GM23248 (cell line): Measurements from ENCODE around the gene ZNF831.

Experiments
- EZH2 ChIP-seq: fragments of 200-600 bp; sonication (generic); IDR thresholded peaks from 2 replicates; pipeline ENCODE4 v1.6.1; 2018; ENCODE audit warnings: antibody characterized with exemption, mild to moderate bottlenecking; ENCODE audit not compliant: insufficient read depth, poor library complexity, severe bottlenecking
- EZH2phosphoT487 ChIP-seq: fragments of 200-600 bp; sonication (generic); IDR thresholded peaks from 2 replicates; pipeline ENCODE4 v1.6.1; 2018; ENCODE audit warnings: antibody characterized with exemption, moderate library complexity, mild to moderate bottlenecking, low read depth; ENCODE audit not compliant: insufficient read depth

DNA sequence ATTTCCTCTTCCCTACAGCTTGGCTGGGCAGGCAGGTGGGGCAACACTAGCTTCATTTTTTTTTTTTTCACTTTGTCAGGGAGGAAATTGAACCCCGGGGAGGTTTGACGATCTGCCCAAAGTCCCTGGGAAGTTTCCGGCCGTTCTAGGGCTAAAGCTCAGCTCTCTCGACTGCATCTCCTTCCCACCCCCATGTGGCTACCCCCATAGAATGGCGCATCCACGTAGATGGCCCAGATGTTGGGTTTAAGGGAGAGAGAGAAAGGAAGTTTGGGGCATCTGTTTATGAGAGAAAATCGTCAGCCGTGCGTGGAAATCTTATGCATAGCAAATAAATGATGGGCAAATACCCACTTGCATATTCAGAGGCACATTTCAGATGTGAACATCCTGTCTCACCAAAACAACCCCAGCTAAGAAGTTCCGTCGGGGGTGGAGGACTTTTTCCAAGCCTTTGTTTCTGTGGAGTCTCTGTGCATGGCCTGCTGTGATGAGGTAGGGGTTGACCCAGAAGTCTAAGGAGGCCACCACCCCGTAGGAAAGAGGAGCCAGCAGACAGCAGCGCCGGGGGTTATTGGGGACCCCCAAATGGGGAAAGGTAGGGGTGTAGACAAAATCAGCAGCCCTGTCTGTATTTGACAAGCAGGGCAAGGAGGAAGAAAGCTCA, 40.5 kb upstream of the ZNF831 start:
- TF ChIP-seq EZH2 = no peak
- TF ChIP-seq EZH2phosphoT487 = no peak
